HL-60 (cell line): Measurements from ENCODE around the gene CENPP.

Source experiments
- DNase-seq, 2 experiments: peaks; one replicate each; pipeline ENCODE4 v3.0.0-alpha.2; 2010 to 2020; ENCODE audit warnings: low read depth in 1 of 2, low spot score in 1 of 2
- H3K27ac ChIP-seq: fragments of 250-450 bp; sonication (Bioruptor Pico); replicated peaks from 2 replicates; pipeline ENCODE4 v1.5.1; 2020; ENCODE audit warnings: mild to moderate bottlenecking, moderate library complexity
- H3K27me3 ChIP-seq: fragments of 250-450 bp; sonication (Bioruptor Pico); 2 replicates; pipeline ENCODE4 v1.5.1; 2021; ENCODE audit warnings: mild to moderate bottlenecking, moderate library complexity; ENCODE audit not compliant: insufficient read depth, poor library complexity, severe bottlenecking
- H3K4me3 ChIP-seq: replicated peaks from 2 replicates; pipeline ENCODE4 v1.5.1; 2011; ENCODE audit warnings: mild to moderate bottlenecking, control low read depth, low read length; ENCODE audit not compliant: insufficient read depth
- GABPA ChIP-seq: IDR thresholded peaks from 2 replicates; pipeline ENCODE4 v1.6.1; 2012; ENCODE audit warnings: low read depth
- POLR2AphosphoS5 ChIP-seq: IDR thresholded peaks from 2 replicates; pipeline ENCODE4 v1.6.1; 2012; ENCODE audit warnings: low read depth
- REST ChIP-seq: IDR thresholded peaks from 2 replicates; pipeline ENCODE4 v1.6.1; 2012; ENCODE audit warnings: low read depth; ENCODE audit not compliant: insufficient replicate concordance
- SPI1 ChIP-seq: IDR thresholded peaks from 2 replicates; pipeline ENCODE4 v1.6.1; 2012; ENCODE audit warnings: low read depth, mild to moderate bottlenecking, borderline replicate concordance
- TF ChIP-seq, protein P1 (sequence below): IDR thresholded peaks from one replicate; pipeline ENCODE4 v1.5.1; 2011; ENCODE audit warnings: low read length, control low read depth, inconsistent platforms; ENCODE audit not compliant: insufficient read depth

Gene CENPP

GRCh38 chr9:92514635-92515034 lies 188.9 kb downstream of the CENPP start:
- Histone ChIP-seq H3K4me3 (no peak overlapping the region), H3K27ac (no peak overlapping the region), H3K27me3 (no peaks in the 10 kb centered on the region)
- TF ChIP-seq POLR2AphosphoS5 (no peak), SPI1 (no peak), GABPA (no peak), REST (no peak)
- TF ChIP-seq, protein P1, sequence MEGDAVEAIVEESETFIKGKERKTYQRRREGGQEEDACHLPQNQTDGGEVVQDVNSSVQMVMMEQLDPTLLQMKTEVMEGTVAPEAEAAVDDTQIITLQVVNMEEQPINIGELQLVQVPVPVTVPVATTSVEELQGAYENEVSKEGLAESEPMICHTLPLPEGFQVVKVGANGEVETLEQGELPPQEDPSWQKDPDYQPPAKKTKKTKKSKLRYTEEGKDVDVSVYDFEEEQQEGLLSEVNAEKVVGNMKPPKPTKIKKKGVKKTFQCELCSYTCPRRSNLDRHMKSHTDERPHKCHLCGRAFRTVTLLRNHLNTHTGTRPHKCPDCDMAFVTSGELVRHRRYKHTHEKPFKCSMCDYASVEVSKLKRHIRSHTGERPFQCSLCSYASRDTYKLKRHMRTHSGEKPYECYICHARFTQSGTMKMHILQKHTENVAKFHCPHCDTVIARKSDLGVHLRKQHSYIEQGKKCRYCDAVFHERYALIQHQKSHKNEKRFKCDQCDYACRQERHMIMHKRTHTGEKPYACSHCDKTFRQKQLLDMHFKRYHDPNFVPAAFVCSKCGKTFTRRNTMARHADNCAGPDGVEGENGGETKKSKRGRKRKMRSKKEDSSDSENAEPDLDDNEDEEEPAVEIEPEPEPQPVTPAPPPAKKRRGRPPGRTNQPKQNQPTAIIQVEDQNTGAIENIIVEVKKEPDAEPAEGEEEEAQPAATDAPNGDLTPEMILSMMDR: no peak
- DNase-seq: no peak

GRCh38 chr9:92516521-92516920 lies 190.8 kb downstream of the CENPP start:
- Histone ChIP-seq H3K4me3 (no peak overlapping the region), H3K27ac (no peak overlapping the region), H3K27me3 (no peaks in the 10 kb centered on the region)
- no peak for DNase-seq
- no peak for TF ChIP-seq POLR2AphosphoS5
- no peak for TF ChIP-seq GABPA
- TF ChIP-seq, protein P1: no peak
- no peak for TF ChIP-seq SPI1
- no peak for TF ChIP-seq REST

GRCh38 chr9:92517046-92517445 lies 191.3 kb downstream of the CENPP start:
- Histone ChIP-seq H3K27me3 (no peaks in the 10 kb centered on the region), H3K4me3 (no peak overlapping the region), H3K27ac (no peak overlapping the region)
- no peak for DNase-seq
- TF ChIP-seq REST: no peak
- TF ChIP-seq POLR2AphosphoS5: no peak
- TF ChIP-seq, protein P1: no peak
- TF ChIP-seq GABPA: no peak
- no peak for TF ChIP-seq SPI1
